ENCODE measurements around the gene PSMB7. TPM values are rescaled to one million over a fixed set of nuclear protein-coding genes. Genes with fewer than 3 reads are reported as not detected.

The PSMB7 gene
- total RNA-seq, 1 donor from 2014 or later: 73.5 TPM

GRCh38 chr9:124423591-124423990, 8.3 kb upstream of the PSMB7 start:
- Histone ChIP-seq H3K9me3 (no peaks in the 10 kb centered on the region), H3K27me3 (no peaks in the 10 kb centered on the region), H3K4me1 (no peaks in the 10 kb centered on the region), H3K4me3 (no peak overlapping the region), H3K36me3 (no peaks in the 10 kb centered on the region), H3K27ac (no peak overlapping the region)
- TF ChIP-seq, protein P1, sequence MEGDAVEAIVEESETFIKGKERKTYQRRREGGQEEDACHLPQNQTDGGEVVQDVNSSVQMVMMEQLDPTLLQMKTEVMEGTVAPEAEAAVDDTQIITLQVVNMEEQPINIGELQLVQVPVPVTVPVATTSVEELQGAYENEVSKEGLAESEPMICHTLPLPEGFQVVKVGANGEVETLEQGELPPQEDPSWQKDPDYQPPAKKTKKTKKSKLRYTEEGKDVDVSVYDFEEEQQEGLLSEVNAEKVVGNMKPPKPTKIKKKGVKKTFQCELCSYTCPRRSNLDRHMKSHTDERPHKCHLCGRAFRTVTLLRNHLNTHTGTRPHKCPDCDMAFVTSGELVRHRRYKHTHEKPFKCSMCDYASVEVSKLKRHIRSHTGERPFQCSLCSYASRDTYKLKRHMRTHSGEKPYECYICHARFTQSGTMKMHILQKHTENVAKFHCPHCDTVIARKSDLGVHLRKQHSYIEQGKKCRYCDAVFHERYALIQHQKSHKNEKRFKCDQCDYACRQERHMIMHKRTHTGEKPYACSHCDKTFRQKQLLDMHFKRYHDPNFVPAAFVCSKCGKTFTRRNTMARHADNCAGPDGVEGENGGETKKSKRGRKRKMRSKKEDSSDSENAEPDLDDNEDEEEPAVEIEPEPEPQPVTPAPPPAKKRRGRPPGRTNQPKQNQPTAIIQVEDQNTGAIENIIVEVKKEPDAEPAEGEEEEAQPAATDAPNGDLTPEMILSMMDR (IDR thresholded peaks at IDR 0.05): no peak
- ATAC-seq (no peak), DNase-seq (no peak)
- intact Hi-C loops (cut with DNase I): no loop called here

- no peaks in the 10 kb centered on the region for H3K9me3 ChIP-seq
- intact Hi-C loops (cut with DNase I): no loop called here
- TF ChIP-seq, protein P1 (IDR thresholded peaks at IDR 0.05): no peak
- ATAC-seq (no peak), DNase-seq (no peak)
- H3K27ac ChIP-seq: no peak overlapping the region
- H3K36me3 ChIP-seq: no peaks in the 10 kb centered on the region
- no peaks in the 10 kb centered on the region for H3K27me3 ChIP-seq
- no peak overlapping the region for H3K4me3 ChIP-seq
- no peaks in the 10 kb centered on the region for H3K4me1 ChIP-seq
Observed at GRCh38 chr9:124423155-124423554, 7.9 kb upstream of the PSMB7 start.

GRCh38 chr9:124420991-124421543, 5.8 kb upstream of the PSMB7 start:
- no peaks in the 10 kb centered on the region for H3K4me1 ChIP-seq
- TF ChIP-seq, protein P1 (IDR thresholded peaks at IDR 0.05): no peak
- H3K36me3 ChIP-seq: no peaks in the 10 kb centered on the region
- H3K27me3 ChIP-seq: no peaks in the 10 kb centered on the region
- no peak overlapping the region for H3K4me3 ChIP-seq
- no peaks in the 10 kb centered on the region for H3K9me3 ChIP-seq
- DNase-seq (no peak), ATAC-seq (no peak)
- intact Hi-C loops (cut with DNase I): no loop called here
- H3K27ac ChIP-seq: no peak overlapping the region

DNA sequence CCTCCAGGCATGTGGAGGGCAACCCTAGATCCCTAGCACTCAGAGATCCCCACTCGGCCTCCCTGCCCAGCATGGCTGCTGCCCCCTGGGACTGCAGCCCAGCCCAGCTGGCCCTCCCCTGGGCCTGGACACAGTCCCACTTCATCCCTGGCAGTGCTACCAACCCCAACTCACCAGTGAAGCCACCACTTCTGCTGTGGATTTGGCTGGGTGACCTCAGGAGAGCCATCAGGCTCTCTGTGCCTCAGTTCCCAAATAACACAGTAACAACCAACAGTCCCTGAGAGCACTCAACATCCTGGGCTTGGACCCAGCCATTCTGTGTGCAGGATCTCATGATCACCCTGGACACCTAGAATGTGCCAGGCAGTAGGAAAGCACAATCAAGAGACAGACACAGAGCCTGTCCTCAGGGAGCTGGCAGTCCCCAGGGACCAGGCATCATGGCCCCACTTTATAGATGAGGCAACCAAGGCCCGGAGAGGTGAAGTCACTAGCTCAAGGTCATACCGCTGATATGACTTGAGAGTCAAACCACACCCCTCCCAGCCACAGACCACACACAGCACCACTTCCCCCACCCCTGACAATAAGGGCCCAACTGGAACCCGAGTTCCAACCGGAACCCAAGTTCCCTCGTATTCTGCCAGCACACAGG, 4.7 kb upstream of the PSMB7 start:
- intact Hi-C loops (cut with DNase I): no loop called here

DNA sequence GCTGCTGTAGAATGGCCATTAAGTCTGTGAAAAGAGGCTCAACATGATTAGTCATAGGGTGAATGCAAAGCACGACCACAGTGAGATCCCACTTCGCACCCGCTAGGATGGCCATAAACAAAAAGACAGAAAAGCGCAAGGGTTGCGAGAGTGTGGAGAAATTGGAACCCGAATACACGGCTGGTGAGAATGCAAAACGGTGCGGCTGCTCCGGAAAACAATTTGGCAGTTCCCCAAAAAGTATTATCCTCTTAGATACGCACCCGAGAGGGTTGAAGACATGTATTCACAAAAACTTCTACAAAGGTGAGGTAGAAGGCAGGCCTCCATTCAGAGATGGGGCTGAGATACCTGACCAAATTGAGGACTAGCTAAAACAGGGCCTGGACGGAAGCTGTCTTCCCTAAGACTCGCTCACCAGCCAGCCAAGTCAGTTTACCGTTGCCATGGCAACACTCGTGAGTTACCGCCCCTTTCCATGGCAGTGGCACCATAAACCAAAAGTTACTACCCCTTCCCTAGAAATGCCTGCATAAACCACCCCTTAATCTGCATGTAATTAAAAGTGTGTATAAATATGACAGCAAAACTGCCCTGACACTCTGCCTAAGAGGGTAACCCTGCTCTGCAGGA, 726 bp upstream of the PSMB7 start:
- peak overlapping the region; percentile 89 for H3K4me3 ChIP-seq
- ATAC-seq (no peak), DNase-seq (no peak)
- H3K27me3 ChIP-seq: no peaks in the 10 kb centered on the region
- intact Hi-C loops (cut with DNase I): no loop called here
- peaks cover 33% of the 10 kb centered on the region for H3K36me3 ChIP-seq
- H3K27ac ChIP-seq: no peak overlapping the region
- TF ChIP-seq, protein P1 (IDR thresholded peaks at IDR 0.05): no peak
- no peaks in the 10 kb centered on the region for H3K9me3 ChIP-seq
- H3K4me1 ChIP-seq: peaks cover 11% of the 10 kb centered on the region

More for the DNA sequence above, 4.7 kb upstream of the PSMB7 start:
- Histone ChIP-seq H3K36me3 (no peaks in the 10 kb centered on the region), H3K4me1 (no peaks in the 10 kb centered on the region), H3K9me3 (no peaks in the 10 kb centered on the region), H3K27me3 (no peaks in the 10 kb centered on the region), H3K27ac (no peak overlapping the region), H3K4me3 (no peak overlapping the region)
- ATAC-seq: no peak
- DNase-seq: no peak
- TF ChIP-seq, protein P1 (IDR thresholded peaks at IDR 0.05): peak; percentile 23
